GM21360 (cell line): ENCODE measurements around the gene NENF.
"Not testable (repeated sequence)": the region's sequence is repeated elsewhere in the genome, so short reads cannot be mapped to it uniquely, and the experiment has no call there.

Experiments
- ATAC-seq: cut with Tn5 transposase; IDR thresholded peaks from one replicate; pipeline ENCODE4 v1.9.1; 2021; ENCODE audit warnings: mild to moderate bottlenecking, moderate library complexity; ENCODE audit not compliant: unreplicated experiment

The NENF gene

DNA sequence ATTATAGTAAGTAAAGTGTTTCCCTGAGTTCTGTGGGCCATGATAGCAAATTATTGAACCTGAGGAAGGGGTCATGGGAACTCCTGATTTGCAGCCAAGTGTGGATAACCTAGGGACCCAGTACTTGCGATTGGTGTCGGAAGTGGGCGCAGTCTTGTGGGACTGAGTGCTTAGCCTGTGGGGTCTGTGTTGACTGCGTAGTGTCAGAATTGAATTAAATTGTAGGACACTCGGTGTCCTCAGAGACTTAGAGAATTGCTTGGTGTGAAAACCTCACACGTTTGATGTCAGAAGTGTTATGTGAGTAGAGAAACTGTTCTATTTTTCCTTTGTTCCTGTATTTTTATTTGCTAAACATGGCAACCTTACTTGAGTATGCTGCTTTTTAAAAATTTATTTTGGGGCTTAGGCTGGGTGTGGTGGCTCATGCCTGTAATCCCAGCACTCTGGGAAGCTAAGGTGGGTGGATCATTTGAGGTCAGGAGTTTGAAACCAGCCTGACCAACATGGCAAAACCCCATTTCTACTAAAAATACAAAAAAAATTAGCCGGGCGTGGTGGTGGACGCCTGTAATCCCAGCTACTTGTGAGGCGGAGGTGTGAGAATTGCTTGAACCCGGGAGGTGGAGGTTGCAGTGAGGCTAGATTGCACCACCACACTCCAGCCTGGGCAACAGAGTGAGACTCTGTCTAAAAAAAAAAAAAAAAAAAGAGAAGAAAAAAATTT, 48.2 kb downstream of the NENF start:
- not testable (repeated sequence) for ATAC-seq

DNA sequence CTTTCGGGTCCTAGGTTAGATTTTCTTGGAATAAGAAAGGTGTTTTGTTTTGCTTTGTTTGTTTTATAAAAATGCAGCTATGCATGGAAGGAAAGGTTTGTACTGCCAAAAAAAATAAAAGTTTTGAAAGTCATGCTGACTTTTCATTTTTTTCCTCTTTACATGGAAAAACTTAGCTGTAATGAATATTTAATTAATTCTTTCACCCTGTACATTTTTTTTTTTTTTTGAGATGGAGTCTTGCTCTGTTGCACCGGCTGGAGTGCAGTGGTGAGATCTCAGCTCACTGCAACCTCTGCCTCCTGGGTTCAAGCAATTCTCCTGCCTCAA, 48.7 kb downstream of the NENF start:
- ATAC-seq, result no peak

DNA sequence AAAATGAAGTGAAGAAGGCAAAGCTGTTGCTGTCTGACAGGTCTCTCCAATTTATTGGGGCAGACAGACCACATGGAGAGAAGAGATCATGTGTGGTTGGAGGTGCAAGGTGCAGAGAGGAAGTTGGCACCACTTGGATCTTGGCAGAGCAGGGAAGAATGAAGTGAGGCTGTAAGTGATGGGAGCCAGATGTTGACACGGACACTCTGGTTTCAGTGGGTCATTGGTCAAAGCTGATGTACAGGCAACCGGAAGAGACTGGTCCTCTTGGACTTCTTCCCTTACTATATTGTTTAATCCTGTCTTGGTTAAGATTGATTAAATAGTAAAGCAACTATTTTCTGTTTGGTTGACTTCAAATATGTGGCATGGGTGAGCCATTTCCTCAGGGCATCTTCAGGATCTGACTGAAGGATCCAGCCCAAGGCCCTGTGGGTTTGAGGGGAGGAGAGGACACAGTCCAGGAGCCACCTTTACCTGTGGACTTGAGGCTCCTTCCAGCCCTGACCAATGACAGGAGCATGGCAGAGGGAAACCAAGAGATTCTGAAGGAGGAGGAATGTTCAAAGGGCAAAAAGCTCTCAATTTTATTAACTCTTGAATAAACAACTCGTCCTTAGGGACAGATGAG, 49.4 kb downstream of the NENF start:
- ATAC-seq, result no peak

DNA sequence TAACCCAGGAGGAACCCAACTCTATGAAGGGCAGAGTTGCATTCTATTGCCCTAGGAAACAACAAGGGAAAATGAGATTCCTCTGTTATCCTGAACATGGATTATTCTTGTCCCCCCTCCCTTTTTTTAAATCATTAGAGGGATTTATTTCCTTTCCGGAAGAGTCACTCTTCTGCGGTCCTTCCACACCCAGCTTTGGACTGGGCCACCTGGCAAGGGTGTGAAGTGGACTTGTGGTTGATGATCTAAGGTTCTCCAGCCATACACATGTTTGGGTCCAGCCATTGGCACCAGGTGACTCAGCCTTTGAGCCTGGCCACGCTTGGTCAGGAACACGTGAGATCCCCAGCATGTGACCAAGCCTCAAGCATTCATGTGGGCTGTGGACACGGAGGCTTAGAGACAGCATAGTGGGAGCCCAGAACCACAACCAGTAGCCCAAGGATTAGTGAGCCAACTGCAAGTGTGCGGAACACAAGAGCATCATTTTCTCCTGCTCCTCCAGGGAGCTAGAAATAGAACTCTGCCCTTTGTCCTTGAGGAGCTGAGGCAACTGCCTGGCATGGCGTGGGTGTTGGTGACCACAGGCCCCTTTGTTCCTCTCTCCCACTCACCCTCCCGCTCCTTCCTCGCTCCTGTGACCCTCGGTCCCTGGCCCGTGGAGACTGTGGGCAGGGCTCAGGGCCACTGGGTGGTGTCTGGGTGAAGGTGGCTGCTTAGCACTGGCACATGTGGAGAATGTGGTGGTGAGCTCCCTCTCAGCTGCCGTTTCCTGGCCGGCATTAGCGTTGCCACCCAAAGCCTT, 50.1 kb downstream of the NENF start:
- no peak for ATAC-seq

DNA sequence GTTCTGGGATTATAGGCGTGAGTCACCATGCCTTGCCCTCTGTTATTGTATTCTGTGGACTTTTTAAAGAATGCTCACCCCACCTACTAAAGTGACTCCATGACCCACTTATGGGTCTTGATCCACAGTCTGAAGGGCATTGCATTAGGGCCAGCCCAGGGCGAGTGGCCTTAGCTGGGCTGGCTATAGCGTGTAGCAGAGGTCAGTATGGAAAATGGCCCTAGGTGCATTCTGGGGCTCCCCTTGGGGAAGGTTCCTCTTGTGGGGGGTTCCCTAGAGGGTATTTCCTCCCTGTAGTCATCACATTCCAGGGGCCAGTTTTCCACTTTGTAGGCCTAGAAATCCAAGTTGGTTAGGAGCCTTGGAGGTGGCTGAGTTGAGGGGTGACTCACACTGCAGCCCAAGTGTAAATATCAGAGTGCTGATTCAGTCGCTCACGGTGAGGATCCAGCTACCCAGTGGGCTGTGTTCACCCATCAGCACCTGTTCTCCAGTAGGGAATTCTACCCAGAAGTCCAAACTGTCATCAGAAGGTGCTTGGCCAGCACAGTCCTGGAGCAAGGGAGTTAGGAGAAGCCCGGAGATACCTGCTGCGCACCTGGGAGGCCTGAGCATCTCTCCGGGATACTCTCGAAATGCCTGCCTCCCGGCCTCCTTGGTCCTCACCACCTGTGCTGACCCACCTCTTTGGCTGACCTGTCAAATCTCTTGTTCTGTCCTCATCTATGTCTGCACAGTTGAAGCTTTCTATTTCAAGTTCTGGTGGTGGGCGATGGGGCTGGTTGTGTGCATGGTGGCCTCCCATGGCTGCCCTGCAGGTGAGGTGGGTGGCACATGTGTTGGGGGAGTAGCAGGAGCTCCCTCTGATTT, 52.2 kb downstream of the NENF start:
- ATAC-seq, result no peak

DNA sequence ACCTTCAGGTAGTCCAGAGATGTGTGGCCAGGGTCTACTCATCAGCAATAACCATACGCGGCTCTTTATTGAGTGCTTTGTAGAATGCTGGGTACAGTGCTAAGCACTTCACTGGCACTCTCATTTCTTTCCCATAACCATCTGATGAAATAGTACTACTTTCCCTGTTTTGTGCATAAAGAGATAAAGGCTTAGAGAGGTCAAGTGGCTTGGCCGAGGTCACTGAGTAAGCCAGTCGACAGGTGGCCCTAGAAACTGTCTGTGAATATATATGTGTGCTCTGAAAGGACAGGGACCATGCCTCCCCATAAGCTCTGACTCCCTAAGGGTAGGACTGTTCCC, 52.8 kb downstream of the NENF start:
- no peak for ATAC-seq

DNA sequence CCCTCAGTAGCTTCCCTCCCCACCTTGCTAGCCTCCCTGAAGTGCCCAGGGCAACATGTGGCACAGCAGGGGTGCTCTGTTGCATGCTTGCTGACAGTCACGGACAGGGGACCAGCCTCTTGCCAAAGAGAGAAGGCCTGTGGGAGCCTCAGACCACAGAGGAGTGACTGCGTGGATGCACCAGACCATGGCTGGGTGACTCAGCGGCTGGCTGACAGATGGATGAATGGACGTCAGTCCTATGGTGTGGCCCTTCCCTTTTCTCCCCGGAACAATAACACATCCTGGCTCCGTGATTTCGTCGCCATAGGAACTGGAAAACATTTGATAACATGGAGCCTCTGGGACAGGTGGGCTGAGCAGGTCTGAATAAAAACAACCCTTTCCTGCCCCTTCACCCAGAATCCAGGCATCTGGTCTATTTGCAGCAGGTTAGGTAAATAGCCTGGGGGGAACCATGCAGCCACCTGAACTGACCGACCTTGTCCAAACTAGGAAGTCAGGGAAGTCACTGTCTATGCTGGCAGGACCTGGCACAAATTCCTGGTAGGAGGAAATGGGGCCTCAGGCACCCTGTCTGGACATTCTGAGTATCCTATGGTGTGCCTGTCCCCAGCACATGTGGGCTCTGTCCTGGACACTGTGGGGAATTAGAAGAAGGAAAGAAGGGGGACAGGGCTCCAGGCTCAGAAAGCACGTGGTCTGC, 53.3 kb downstream of the NENF start:
- no peak for ATAC-seq

DNA sequence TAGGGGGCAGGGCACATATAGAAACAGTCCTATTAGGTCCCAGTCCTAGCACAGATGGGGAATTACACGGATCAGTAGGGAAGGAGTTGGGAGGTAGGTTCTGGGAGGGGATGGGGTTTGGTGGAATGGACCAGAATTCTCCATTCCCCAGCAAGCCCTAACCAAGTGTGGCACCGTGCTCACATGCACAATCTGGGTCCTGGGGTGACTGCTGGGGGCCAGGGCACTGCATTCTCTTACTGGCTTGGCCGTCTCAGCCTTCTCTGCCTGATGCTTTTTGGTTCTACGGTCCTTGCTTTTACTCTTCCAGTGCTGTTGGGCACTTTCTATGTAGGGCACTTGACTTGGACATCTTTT, 53.9 kb downstream of the NENF start:
- no peak for ATAC-seq

DNA sequence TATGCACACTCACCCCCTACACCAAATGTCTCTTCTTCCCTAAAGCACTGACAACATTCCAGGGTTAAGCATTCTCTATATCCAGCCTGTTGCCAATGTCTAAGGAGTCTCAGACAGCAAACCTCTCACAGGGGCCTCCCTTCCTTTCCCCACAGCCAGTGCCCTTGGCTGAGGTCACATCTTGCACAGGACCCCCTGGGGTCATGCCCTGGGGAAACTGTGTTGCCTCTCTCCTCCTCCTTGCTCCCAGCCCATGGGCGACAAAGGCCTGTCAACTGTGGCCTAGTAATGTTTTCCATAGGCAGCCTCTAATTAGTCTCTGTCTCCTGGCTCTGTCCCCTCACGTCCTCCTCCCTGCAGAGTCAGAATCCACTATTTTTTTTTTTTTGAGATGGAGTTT, 54.6 kb downstream of the NENF start:
- ATAC-seq, result no peak

DNA sequence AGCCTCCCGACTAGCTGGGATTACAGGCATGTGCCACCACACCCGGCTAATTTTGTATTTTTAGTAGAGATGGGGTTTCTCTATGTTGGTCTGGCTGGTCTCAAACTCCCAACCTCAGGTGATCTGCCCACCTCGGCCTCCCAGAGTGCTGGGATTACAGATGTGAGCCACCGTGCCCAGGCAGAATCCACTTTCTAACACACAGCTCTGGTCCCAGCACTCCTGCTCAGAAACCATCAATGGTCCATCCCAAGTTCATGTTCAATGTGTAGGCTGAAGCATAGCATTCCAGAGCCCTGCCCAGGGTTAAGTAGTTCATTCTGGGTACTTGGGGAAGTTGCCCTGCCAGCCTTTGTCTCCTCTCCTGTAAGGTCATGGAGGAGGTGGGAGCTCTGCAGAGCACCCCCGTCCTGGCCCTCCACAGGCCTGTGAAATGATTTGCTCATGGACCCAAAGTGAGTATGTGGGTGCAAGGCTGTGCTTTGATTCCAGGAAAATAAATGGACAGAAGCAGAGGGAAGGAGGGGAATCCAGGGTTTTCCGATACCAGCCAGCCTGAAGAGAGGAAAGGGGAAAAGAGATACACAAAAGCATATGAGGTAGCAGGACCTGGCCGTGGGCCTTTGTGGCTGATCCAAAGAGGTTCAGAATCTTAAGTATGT, 55.2 kb downstream of the NENF start:
- ATAC-seq, result no peak

DNA sequence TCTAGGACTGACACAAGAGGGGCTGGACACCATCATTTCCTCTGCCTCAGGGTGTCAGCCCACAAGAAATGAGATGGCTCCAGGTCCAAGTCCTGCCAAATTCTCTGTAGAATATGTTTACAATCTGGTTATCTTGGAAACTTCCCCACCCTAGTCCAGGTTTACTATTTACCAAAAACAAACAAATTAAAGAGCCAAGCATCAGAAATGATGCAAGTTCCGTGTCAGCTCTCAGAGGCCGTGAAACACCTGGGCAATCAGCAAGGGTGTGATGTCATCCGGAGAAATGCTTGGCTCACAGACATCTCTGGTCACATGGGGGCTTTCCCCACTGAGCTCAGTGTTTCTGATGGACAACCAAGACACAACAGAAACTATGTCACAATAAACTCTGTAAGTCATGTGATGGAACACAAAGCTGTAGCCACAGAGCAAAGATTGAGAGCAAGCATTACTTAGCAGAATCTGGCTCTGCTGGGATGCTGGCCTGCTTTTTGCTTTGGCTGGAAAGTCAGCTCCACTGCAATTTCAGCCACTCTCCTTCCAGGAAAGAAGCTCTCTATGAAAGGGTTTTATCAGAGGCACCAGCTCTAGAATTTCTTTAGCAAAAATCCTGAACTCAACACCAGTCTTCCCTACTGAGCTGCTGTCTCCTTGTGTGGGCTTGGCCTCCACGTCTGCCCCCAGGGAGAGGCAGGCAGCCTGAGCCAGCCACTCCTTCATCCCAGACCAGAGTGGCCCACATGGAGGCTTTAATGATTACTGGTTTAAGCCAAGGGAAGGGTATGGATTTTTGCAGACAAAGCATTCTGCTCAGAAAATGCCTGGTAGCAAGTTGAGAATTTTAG, 55.9 kb downstream of the NENF start:
- ATAC-seq, result peak; percentile 56

DNA sequence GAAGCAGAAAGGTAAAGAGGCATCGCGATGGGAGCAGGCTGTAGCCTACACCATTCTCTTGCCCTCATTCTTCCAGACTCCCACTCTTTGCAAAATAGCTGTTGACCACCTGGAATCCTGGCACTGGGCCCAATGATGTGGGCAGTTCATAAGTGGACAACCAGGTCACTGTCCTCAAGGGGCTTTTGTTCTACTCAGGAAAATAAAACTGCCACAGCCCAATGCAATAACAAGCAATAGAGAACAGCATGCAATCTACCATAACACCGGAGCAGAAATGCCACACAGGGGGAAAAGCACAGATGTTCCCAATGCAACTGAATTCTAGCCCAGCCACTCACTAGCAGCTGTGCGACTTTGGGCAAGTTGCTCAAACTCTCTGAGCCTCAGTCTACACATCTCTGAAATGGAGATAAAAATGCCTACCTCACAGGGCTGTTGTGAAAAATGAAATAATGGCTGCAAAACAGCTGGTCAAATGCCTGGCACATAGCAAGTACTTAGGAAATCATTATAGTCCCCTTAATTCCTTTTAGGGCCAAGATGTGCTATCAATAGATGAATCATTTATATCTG, 56.7 kb downstream of the NENF start:
- no peak for ATAC-seq

DNA sequence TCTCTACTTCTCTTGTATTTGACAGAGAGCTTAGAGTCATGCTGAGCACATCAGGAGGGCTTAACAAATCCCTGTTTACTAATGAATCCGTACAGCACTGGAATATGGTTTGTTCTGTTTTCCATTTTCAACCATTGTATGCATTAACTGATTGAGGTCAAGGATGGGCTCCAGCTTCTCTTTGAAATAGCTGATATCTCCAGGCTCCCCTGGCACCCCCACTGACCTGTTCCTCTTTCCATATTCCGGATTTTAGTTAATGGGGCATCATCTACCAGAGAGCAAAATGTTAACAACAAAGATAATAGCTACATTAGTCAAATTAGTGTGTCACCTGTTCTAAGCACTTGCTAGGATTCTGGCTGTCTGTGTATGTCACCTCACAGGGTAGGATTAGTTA, 57.6 kb downstream of the NENF start:
- ATAC-seq, result no peak

DNA sequence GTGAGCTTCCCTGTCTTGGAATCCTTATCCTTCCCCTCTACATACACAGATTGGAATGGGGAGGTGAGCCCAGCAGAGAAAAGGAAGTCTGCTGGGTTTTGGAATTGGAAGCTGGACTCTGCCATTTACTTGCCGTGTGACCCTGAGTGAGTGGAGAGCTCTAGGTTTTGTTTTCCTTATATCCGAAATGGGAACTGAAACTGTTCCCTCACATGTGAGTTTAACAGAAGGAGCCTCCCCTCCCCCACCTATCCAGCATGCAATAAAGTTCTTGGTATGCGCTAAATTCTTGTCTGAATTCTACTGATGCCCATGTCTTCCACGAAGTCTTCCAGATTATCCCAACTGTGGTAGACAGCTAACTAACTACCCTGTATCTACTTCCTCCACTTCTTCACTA, 58.7 kb downstream of the NENF start:
- no peak for ATAC-seq
